Activated CD4-positive, alpha-beta T cell treated with anti-CD3 and anti-CD28 coated beads for 36 hours (primary cell): ENCODE measurements around the gene DNPH1. TPM values are rescaled to one million over a fixed set of nuclear protein-coding genes. Genes with fewer than 3 reads are reported as not detected.
A peak's percentile ranks its signal among the peaks of the same experiment; 100 is the strongest.

Source experiments
- ATAC-seq: fragments of 200-7000 bp; cut with Tn5 transposase; one replicate; pipeline ENCODE4 v1.10.0; 2021; ENCODE audit warnings: mild to moderate bottlenecking, moderate library complexity
- CTCF ChIA-PET: fragments of 350-600 bp; sonication (Branson Sonifier 250); formaldehyde crosslinking; loops from one replicate; lab custom pipeline; 2021; ENCODE audit warnings: antibody characterized with exemption; lab: Charles Lee
- POLR2A ChIA-PET: fragments of 350-600 bp; sonication (Branson Sonifier 250); formaldehyde crosslinking; loops from one replicate; lab custom pipeline; 2021; ENCODE audit warnings: antibody characterized with exemption, inconsistent platforms; lab: Charles Lee
- DNase-seq: peaks from one replicate; pipeline ENCODE4 v3.0.0-alpha.2; 2020
- H3K27ac Mint-ChIP-seq: one replicate; pipeline ENCODE4 v1.8.0; 2021; ENCODE audit warnings: mixed read lengths
- H3K27me3 Mint-ChIP-seq: one replicate; pipeline ENCODE4 v1.8.0; 2021; ENCODE audit warnings: mixed read lengths
- H3K36me3 Mint-ChIP-seq: one replicate; pipeline ENCODE4 v1.8.0; 2021; ENCODE audit warnings: low read depth, mixed read lengths
- H3K4me1 Mint-ChIP-seq: one replicate; pipeline ENCODE4 v1.8.0; 2021; ENCODE audit warnings: mixed read lengths
- H3K4me3 Mint-ChIP-seq: one replicate; pipeline ENCODE4 v1.8.0; 2021; ENCODE audit warnings: mild to moderate bottlenecking, moderate library complexity, mixed read lengths
- H3K9me3 Mint-ChIP-seq: one replicate; pipeline ENCODE4 v1.8.0; 2021; ENCODE audit warnings: low read depth, mixed read lengths
- intact Hi-C, 2 experiments: fragments of 100-400 bp; cut with DNase I in 1 of 2; cut with micrococcal nuclease in 1 of 2; formaldehyde crosslinking; loops; one replicate each; pipeline versions ENCODE4 v1.14.2 to v1.15.1; 2022 to 2024; cut with DNase I, micrococcal nuclease
- total RNA-seq, 2 experiments: library from RNA; stranded (reverse); gene quantifications; one replicate each; pipeline ENCODE4 v1.2.3, GENCODE V29; 2021

Gene DNPH1
- total RNA-seq, 2 experiments from 2014 or later, result 58.5 to 80.3 TPM

- POLR2A ChIA-PET, result no interaction called here
- H3K27me3 Mint-ChIP-seq, result no peaks in the 10 kb centered on the region
- no peaks in the 10 kb centered on the region for H3K9me3 Mint-ChIP-seq
- peaks cover 39% of the 10 kb centered on the region for H3K36me3 Mint-ChIP-seq
- ATAC-seq (no peak), DNase-seq (no peak)
- no peak overlapping the region for H3K27ac Mint-ChIP-seq
- peaks cover 44% of the 10 kb centered on the region for H3K4me1 Mint-ChIP-seq
- CTCF ChIA-PET, result interaction anchor here (0.5 to 1.1 kb wide), 3 partner anchors 14 to 413 kb away, joined by 3 to 4 read pairs (median 4); no protein-coding TSS in a partner anchor
- no peak overlapping the region for H3K4me3 Mint-ChIP-seq
- intact Hi-C loops, result no loop called here
Measured at GRCh38 chr6:43187821-43188220, 41.5 kb downstream of the DNPH1 start.

GRCh38 chr6:43186706-43187105, 42.6 kb downstream of the DNPH1 start:
- ATAC-seq, result no peak
- Mint-ChIP-seq H3K36me3 (peaks cover 36% of the 10 kb centered on the region), H3K4me3 (no peak overlapping the region), H3K9me3 (no peaks in the 10 kb centered on the region), H3K4me1 (peaks cover 48% of the 10 kb centered on the region), H3K27me3 (no peaks in the 10 kb centered on the region), H3K27ac (peak overlapping the region; percentile 52)
- no peak for DNase-seq
- CTCF ChIA-PET, result no interaction called here
- intact Hi-C loops, result no loop called here
- POLR2A ChIA-PET, result no interaction called here

- H3K27me3 Mint-ChIP-seq, result no peaks in the 10 kb centered on the region
- no peak for ATAC-seq
- intact Hi-C loops, result no loop called here
- H3K4me1 Mint-ChIP-seq, result peaks cover 55% of the 10 kb centered on the region
- H3K9me3 Mint-ChIP-seq, result no peaks in the 10 kb centered on the region
- ChIA-PET CTCF (interaction anchor here (0.9 kb wide), 1 partner anchor 36 kb away, joined by 3 read pairs; no protein-coding TSS in a partner anchor), POLR2A (no interaction called here)
- H3K27ac Mint-ChIP-seq, result peak overlapping the region; percentile 63
- H3K4me3 Mint-ChIP-seq, result no peak overlapping the region
- H3K36me3 Mint-ChIP-seq, result peaks cover 38% of the 10 kb centered on the region
- DNase-seq, result no peak
Measured at GRCh38 chr6:43186019-43186418, 43.3 kb downstream of the DNPH1 start.

GRCh38 chr6:43185391-43185985, 43.8 kb downstream of the DNPH1 start:
- DNase-seq (no peak), ATAC-seq (peak; percentile 37)
- ChIA-PET POLR2A (no interaction called here), CTCF (interaction anchor here (0.9 to 1.1 kb wide), 2 partner anchors 11 to 36 kb away, joined by 3 to 4 read pairs; no protein-coding TSS in a partner anchor)
- H3K4me3 Mint-ChIP-seq, result no peak overlapping the region
- H3K4me1 Mint-ChIP-seq, result peaks cover 52% of the 10 kb centered on the region
- H3K27ac Mint-ChIP-seq, result peak overlapping the region; percentile 63
- H3K9me3 Mint-ChIP-seq, result no peaks in the 10 kb centered on the region
- H3K27me3 Mint-ChIP-seq, result no peaks in the 10 kb centered on the region
- intact Hi-C loops, result no loop called here
- peaks cover 37% of the 10 kb centered on the region for H3K36me3 Mint-ChIP-seq

GRCh38 chr6:43184268-43184985, 44.9 kb downstream of the DNPH1 start:
- H3K36me3 Mint-ChIP-seq, result peaks cover 32% of the 10 kb centered on the region
- no peaks in the 10 kb centered on the region for H3K27me3 Mint-ChIP-seq
- no peaks in the 10 kb centered on the region for H3K9me3 Mint-ChIP-seq
- H3K27ac Mint-ChIP-seq, result peak overlapping the region; percentile 61
- DNase-seq, result no peak
- H3K4me1 Mint-ChIP-seq, result peaks cover 49% of the 10 kb centered on the region
- CTCF ChIA-PET, result interaction anchor here (0.5 to 1.1 kb wide), 3 partner anchors 10 to 1137 kb away, joined by 3 to 4 read pairs (median 3); no protein-coding TSS in a partner anchor
- intact Hi-C loops, result no loop called here
- H3K4me3 Mint-ChIP-seq, result peak overlapping the region; percentile 28
- POLR2A ChIA-PET, result no interaction called here
- no peak for ATAC-seq

GRCh38 chr6:43183441-43183840, 45.8 kb downstream of the DNPH1 start:
- intact Hi-C loops, result loop anchor here in 1 of 2 experiments (2.0 kb wide), 1 partner anchor 41 kb away; no protein-coding TSS in a partner anchor
- Mint-ChIP-seq H3K27me3 (no peaks in the 10 kb centered on the region), H3K9me3 (no peaks in the 10 kb centered on the region), H3K36me3 (peaks cover 33% of the 10 kb centered on the region), H3K4me3 (peak overlapping the region; percentile 90), H3K27ac (peak overlapping the region; percentile 91), H3K4me1 (peaks cover 46% of the 10 kb centered on the region)
- ChIA-PET POLR2A (no interaction called here), CTCF (interaction anchor here (0.6 kb wide), 1 partner anchor 9 kb away, joined by 3 read pairs; no protein-coding TSS in a partner anchor)
- DNase-seq, result no peak
- no peak for ATAC-seq

- ChIA-PET POLR2A (interaction anchor here (0.6 to 1.4 kb wide), 5 partner anchors 10 to 1069 kb away, joined by 3 to 8 read pairs (median 4); partner anchors contain the start of genes POLR1C, SRF and YIPF3), CTCF (interaction anchor here (1.0 to 1.1 kb wide), 2 partner anchors 47 to 437 kb away, joined by 3 read pairs; partner anchors contain the start of gene TBCC)
- peak; percentile 95 for ATAC-seq
- Mint-ChIP-seq H3K4me1 (peaks cover 46% of the 10 kb centered on the region), H3K9me3 (no peaks in the 10 kb centered on the region), H3K27ac (peak within 1 kb of the TSS; percentile 91), H3K27me3 (no peaks in the 10 kb centered on the region), H3K36me3 (peaks cover 28% of the 10 kb centered on the region), H3K4me3 (peak within 1 kb of the TSS; percentile 90)
- intact Hi-C loops, result loop anchor here (1.0 to 2.0 kb wide), 4 partner anchors 8 to 254 kb away; partner anchors contain the start of gene ABCC10 (in 1 of the 2)
- DNase-seq, result peak; percentile 90
Measured at GRCh38 chr6:43181942-43182860, 47.1 kb downstream of the DNPH1 start, which contains the start of gene CUL9. CUL9 (plus strand) TSS chr6:43182196; CDS start chr6:43184311, 2,115 bp downstream.

- intact Hi-C loops, result no loop called here
- peak overlapping the region; percentile 90 for H3K4me3 Mint-ChIP-seq
- CTCF ChIA-PET, result interaction anchor here (1.0 kb wide), 1 partner anchor 47 kb away, joined by 3 read pairs; no protein-coding TSS in a partner anchor
- peaks cover 29% of the 10 kb centered on the region for H3K36me3 Mint-ChIP-seq
- peaks cover 46% of the 10 kb centered on the region for H3K4me1 Mint-ChIP-seq
- ATAC-seq (no peak), DNase-seq (no peak)
- peak overlapping the region; percentile 91 for H3K27ac Mint-ChIP-seq
- H3K27me3 Mint-ChIP-seq, result no peaks in the 10 kb centered on the region
- no peaks in the 10 kb centered on the region for H3K9me3 Mint-ChIP-seq
- POLR2A ChIA-PET, result interaction anchor here (1.0 to 1.4 kb wide), 2 partner anchors 10 to 291 kb away, joined by 4 to 8 read pairs; partner anchors contain the start of gene SRF
Measured at GRCh38 chr6:43181621-43181941, 47.7 kb downstream of the DNPH1 start.

- H3K4me1 Mint-ChIP-seq, result peaks cover 42% of the 10 kb centered on the region
- peak overlapping the region; percentile 91 for H3K27ac Mint-ChIP-seq
- intact Hi-C loops, result no loop called here
- peak overlapping the region; percentile 90 for H3K4me3 Mint-ChIP-seq
- ChIA-PET POLR2A (no interaction called here), CTCF (no interaction called here)
- no peak for DNase-seq
- no peaks in the 10 kb centered on the region for H3K27me3 Mint-ChIP-seq
- peaks cover 30% of the 10 kb centered on the region for H3K36me3 Mint-ChIP-seq
- H3K9me3 Mint-ChIP-seq, result no peaks in the 10 kb centered on the region
- no peak for ATAC-seq
Measured at GRCh38 chr6:43180985-43181384, 48.3 kb downstream of the DNPH1 start.

GRCh38 chr6:43180058-43180457, 49.2 kb downstream of the DNPH1 start:
- POLR2A ChIA-PET, result no interaction called here
- no peak for DNase-seq
- peaks cover 44% of the 10 kb centered on the region for H3K4me1 Mint-ChIP-seq
- no peak for ATAC-seq
- intact Hi-C loops, result no loop called here
- peaks cover 35% of the 10 kb centered on the region for H3K36me3 Mint-ChIP-seq
- no peak overlapping the region for H3K4me3 Mint-ChIP-seq
- CTCF ChIA-PET, result interaction anchor here (0.6 to 1.1 kb wide), 2 partner anchors 8 to 251 kb away, joined by 3 read pairs; partner anchors contain the start of gene CNPY3
- no peak overlapping the region for H3K27ac Mint-ChIP-seq
- no peaks in the 10 kb centered on the region for H3K9me3 Mint-ChIP-seq
- no peaks in the 10 kb centered on the region for H3K27me3 Mint-ChIP-seq
